Measurements from ENCODE around the gene ST3GAL3.
"Not testable (repeated sequence)": the region's sequence is repeated elsewhere in the genome, so short reads cannot be mapped to it uniquely, and the experiment has no call there.

Gene ST3GAL3

GRCh38 chr1:43770111-43770510 is 62.8 kb downstream of the ST3GAL3 start:
- Histone ChIP-seq H3K9me3 (ENCODE audit: control insufficient read depth, low read length) (no peaks in the 10 kb centered on the region), H3K36me3 (ENCODE audit: control insufficient read depth, insufficient read depth, low read length) (no peaks in the 10 kb centered on the region), H3K4me1 (ENCODE audit: control insufficient read depth, insufficient read depth, low read length) (peaks cover 12% of the 10 kb centered on the region), H3K27ac (ENCODE audit: insufficient read depth, low read depth, low read length, poor library complexity, severe bottlenecking) (no peak overlapping the region), H3K27me3 (ENCODE audit: control insufficient read depth, insufficient read depth, low read length, poor library complexity, severe bottlenecking) (no peaks in the 10 kb centered on the region), H3K4me3 (ENCODE audit: insufficient read depth, low read depth, low read length) (no peak overlapping the region)
- 83 to 100% methylated on average over 2 of the region's 2 CpGs for WGBS, 2 experiments

GRCh38 chr1:43772978-43773377 is 65.6 kb downstream of the ST3GAL3 start:
- no peaks in the 10 kb centered on the region for H3K27me3 ChIP-seq (ENCODE audit: control insufficient read depth, insufficient read depth, low read length, poor library complexity, severe bottlenecking)
- no peaks in the 10 kb centered on the region for H3K4me1 ChIP-seq (ENCODE audit: control insufficient read depth, insufficient read depth, low read length)
- H3K4me3 ChIP-seq (ENCODE audit: insufficient read depth, low read depth, low read length): no peak overlapping the region
- no peaks in the 10 kb centered on the region for H3K9me3 ChIP-seq (ENCODE audit: control insufficient read depth, low read length)
- 91 to 96% methylated on average over 5 of the region's 5 CpGs for WGBS, 2 experiments
- no peaks in the 10 kb centered on the region for H3K36me3 ChIP-seq (ENCODE audit: control insufficient read depth, insufficient read depth, low read length)
- no peak overlapping the region for H3K27ac ChIP-seq (ENCODE audit: insufficient read depth, low read depth, low read length, poor library complexity, severe bottlenecking)

- Histone ChIP-seq H3K27me3 (ENCODE audit: control insufficient read depth, insufficient read depth, low read length, poor library complexity, severe bottlenecking) (no peaks in the 10 kb centered on the region), H3K27ac (ENCODE audit: insufficient read depth, low read depth, low read length, poor library complexity, severe bottlenecking) (no peak overlapping the region), H3K36me3 (ENCODE audit: control insufficient read depth, insufficient read depth, low read length) (no peaks in the 10 kb centered on the region), H3K4me1 (ENCODE audit: control insufficient read depth, insufficient read depth, low read length) (no peaks in the 10 kb centered on the region), H3K9me3 (ENCODE audit: control insufficient read depth, low read length) (no peaks in the 10 kb centered on the region), H3K4me3 (ENCODE audit: insufficient read depth, low read depth, low read length) (no peak overlapping the region)
These were observed 66.5 kb downstream of the ST3GAL3 start for GRCh38 chr1:43773821-43774220.

- Histone ChIP-seq H3K27me3 (ENCODE audit: control insufficient read depth, insufficient read depth, low read length, poor library complexity, severe bottlenecking) (no peaks in the 10 kb centered on the region), H3K36me3 (ENCODE audit: control insufficient read depth, insufficient read depth, low read length) (no peaks in the 10 kb centered on the region), H3K27ac (ENCODE audit: insufficient read depth, low read depth, low read length, poor library complexity, severe bottlenecking) (no peak overlapping the region), H3K4me1 (ENCODE audit: control insufficient read depth, insufficient read depth, low read length) (no peaks in the 10 kb centered on the region), H3K9me3 (ENCODE audit: control insufficient read depth, low read length) (no peaks in the 10 kb centered on the region), H3K4me3 (ENCODE audit: insufficient read depth, low read depth, low read length) (no peak overlapping the region)
- WGBS, 2 experiments: 86 to 89% methylated on average over 2 of the region's 2 CpGs
These were observed 67.0 kb downstream of the ST3GAL3 start for GRCh38 chr1:43774359-43774758.

GRCh38 chr1:43776043-43776761 is 68.9 kb downstream of the ST3GAL3 start:
- H3K4me1 ChIP-seq (ENCODE audit: control insufficient read depth, insufficient read depth, low read length): no peaks in the 10 kb centered on the region
- no peaks in the 10 kb centered on the region for H3K27me3 ChIP-seq (ENCODE audit: control insufficient read depth, insufficient read depth, low read length, poor library complexity, severe bottlenecking)
- H3K27ac ChIP-seq (ENCODE audit: insufficient read depth, low read depth, low read length, poor library complexity, severe bottlenecking): no peak overlapping the region
- no peak overlapping the region for H3K4me3 ChIP-seq (ENCODE audit: insufficient read depth, low read depth, low read length)
- no peaks in the 10 kb centered on the region for H3K36me3 ChIP-seq (ENCODE audit: control insufficient read depth, insufficient read depth, low read length)
- no peaks in the 10 kb centered on the region for H3K9me3 ChIP-seq (ENCODE audit: control insufficient read depth, low read length)
- 82 to 83% methylated on average over 3 to 4 of the region's 4 CpGs for WGBS, 2 experiments

GRCh38 chr1:43777916-43778315 is 70.6 kb downstream of the ST3GAL3 start:
- not testable (repeated sequence) for H3K27ac ChIP-seq (ENCODE audit: insufficient read depth, low read depth, low read length, poor library complexity, severe bottlenecking); H3K27me3 ChIP-seq (ENCODE audit: control insufficient read depth, insufficient read depth, low read length, poor library complexity, severe bottlenecking); H3K9me3 ChIP-seq (ENCODE audit: control insufficient read depth, low read length); H3K36me3 ChIP-seq (ENCODE audit: control insufficient read depth, insufficient read depth, low read length); H3K4me3 ChIP-seq (ENCODE audit: insufficient read depth, low read depth, low read length); H3K4me1 ChIP-seq (ENCODE audit: control insufficient read depth, insufficient read depth, low read length)
- 82 to 95% methylated on average over 2 to 3 of the region's 3 CpGs for WGBS, 2 experiments

GRCh38 chr1:43779266-43779665 is 71.9 kb downstream of the ST3GAL3 start:
- Histone ChIP-seq H3K27ac (ENCODE audit: insufficient read depth, low read depth, low read length, poor library complexity, severe bottlenecking) (no peak overlapping the region), H3K9me3 (ENCODE audit: control insufficient read depth, low read length) (no peaks in the 10 kb centered on the region), H3K27me3 (ENCODE audit: control insufficient read depth, insufficient read depth, low read length, poor library complexity, severe bottlenecking) (no peaks in the 10 kb centered on the region), H3K36me3 (ENCODE audit: control insufficient read depth, insufficient read depth, low read length) (no peaks in the 10 kb centered on the region), H3K4me3 (ENCODE audit: insufficient read depth, low read depth, low read length) (no peak overlapping the region), H3K4me1 (ENCODE audit: control insufficient read depth, insufficient read depth, low read length) (no peaks in the 10 kb centered on the region)
- WGBS, 2 experiments: 83 to 94% methylated on average over 1 of the region's 1 CpG

- WGBS, 2 experiments: 93 to 100% methylated on average over 1 of the region's 1 CpG
- Histone ChIP-seq H3K36me3 (ENCODE audit: control insufficient read depth, insufficient read depth, low read length) (no peaks in the 10 kb centered on the region), H3K27ac (ENCODE audit: insufficient read depth, low read depth, low read length, poor library complexity, severe bottlenecking) (no peak overlapping the region), H3K4me3 (ENCODE audit: insufficient read depth, low read depth, low read length) (no peak overlapping the region), H3K4me1 (ENCODE audit: control insufficient read depth, insufficient read depth, low read length) (no peaks in the 10 kb centered on the region), H3K27me3 (ENCODE audit: control insufficient read depth, insufficient read depth, low read length, poor library complexity, severe bottlenecking) (no peaks in the 10 kb centered on the region), H3K9me3 (ENCODE audit: control insufficient read depth, low read length) (no peaks in the 10 kb centered on the region)
These were observed 72.6 kb downstream of the ST3GAL3 start for GRCh38 chr1:43779805-43780403.

- H3K9me3 ChIP-seq (ENCODE audit: control insufficient read depth, low read length): no peaks in the 10 kb centered on the region
- no peaks in the 10 kb centered on the region for H3K36me3 ChIP-seq (ENCODE audit: control insufficient read depth, insufficient read depth, low read length)
- no peak overlapping the region for H3K4me3 ChIP-seq (ENCODE audit: insufficient read depth, low read depth, low read length)
- no peaks in the 10 kb centered on the region for H3K27me3 ChIP-seq (ENCODE audit: control insufficient read depth, insufficient read depth, low read length, poor library complexity, severe bottlenecking)
- WGBS, 2 experiments: 94 to 99% methylated on average over 2 of the region's 2 CpGs
- H3K27ac ChIP-seq (ENCODE audit: insufficient read depth, low read depth, low read length, poor library complexity, severe bottlenecking): no peak overlapping the region
- H3K4me1 ChIP-seq (ENCODE audit: control insufficient read depth, insufficient read depth, low read length): no peaks in the 10 kb centered on the region
These were observed 74.2 kb downstream of the ST3GAL3 start for GRCh38 chr1:43781574-43781973.

GRCh38 chr1:43783096-43783670 is 75.8 kb downstream of the ST3GAL3 start:
- Histone ChIP-seq H3K27ac (ENCODE audit: insufficient read depth, low read depth, low read length, poor library complexity, severe bottlenecking) (no peak overlapping the region), H3K4me3 (ENCODE audit: insufficient read depth, low read depth, low read length) (no peak overlapping the region), H3K9me3 (ENCODE audit: control insufficient read depth, low read length) (no peaks in the 10 kb centered on the region), H3K36me3 (ENCODE audit: control insufficient read depth, insufficient read depth, low read length) (no peaks in the 10 kb centered on the region), H3K27me3 (ENCODE audit: control insufficient read depth, insufficient read depth, low read length, poor library complexity, severe bottlenecking) (no peaks in the 10 kb centered on the region), H3K4me1 (ENCODE audit: control insufficient read depth, insufficient read depth, low read length) (no peaks in the 10 kb centered on the region)
- 91% methylated on average over 4 of the region's 4 CpGs for WGBS, 2 experiments

All from ectodermal cell (in vitro differentiated cells).